Activated naive CD4-positive, alpha-beta T cell (primary cell): Measurements from ENCODE around the gene OAS3.

Source experiments
- DNase-seq, 4 experiments: peaks; one replicate each; lab custom pipeline; 2025; lab: John Stamatoyannopoulos, UW

OAS3 gene

GRCh38 chr12:113016796-113017195 lies 78.5 kb downstream of the OAS3 start:
- no peak for DNase-seq

- no peak for DNase-seq
Measured at GRCh38 chr12:113019025-113019424, 80.8 kb downstream of the OAS3 start.

GRCh38 chr12:113021500-113021899 lies 83.2 kb downstream of the OAS3 start:
- no peak for DNase-seq
